HFFc6 (cell line): ENCODE results near the gene HACD2. TPM values are rescaled to one million over a fixed set of nuclear protein-coding genes. Genes with fewer than 3 reads are reported as not detected.

Source experiments
- DNase-seq: peaks from one replicate; pipeline ENCODE4 v3.0.0-alpha.2; 2018
- H3K27ac Mint-ChIP-seq: 2 replicates; pipeline ENCODE4 v1.8.0; 2020; ENCODE audit warnings: mild to moderate bottlenecking, mixed read lengths
- H3K27me3 Mint-ChIP-seq: 2 replicates; pipeline ENCODE4 v1.8.0; 2021; ENCODE audit warnings: mild to moderate bottlenecking, moderate library complexity, mixed read lengths; ENCODE audit not compliant: insufficient read depth
- H3K36me3 Mint-ChIP-seq: 2 replicates; pipeline ENCODE4 v1.8.0; 2021; ENCODE audit warnings: low read depth, mixed read lengths
- H3K4me1 Mint-ChIP-seq: 2 replicates; pipeline ENCODE4 v1.8.0; 2020; ENCODE audit warnings: low read depth, mixed read lengths
- H3K4me3 Mint-ChIP-seq: 2 replicates; pipeline ENCODE4 v1.8.0; 2020; ENCODE audit warnings: mild to moderate bottlenecking, moderate library complexity, mixed read lengths
- H3K9me3 Mint-ChIP-seq: 2 replicates; pipeline ENCODE4 v1.8.0; 2020; ENCODE audit warnings: mild to moderate bottlenecking, mixed read lengths
- CTCF ChIP-seq: fragments of 200-600 bp; sonication (generic); IDR thresholded peaks from 2 replicates; pipeline ENCODE4 v1.5.0; 2021; ENCODE audit warnings: antibody characterized with exemption, mild to moderate bottlenecking
- total RNA-seq, 6 experiments: library from RNA; stranded (reverse); fragmentation: NEBNext Ultra II Directional; extraction: Animal tissue kit (Norgen Biotek cat#: 25700); gene quantifications; 2 replicates in 1 of 6; 3 replicates in 5 of 6; pipeline ENCODE4 v1.2.3, GENCODE V29; 2021

Gene HACD2
- total RNA-seq, 6 experiments from 2014 or later = 56.6 to 85.7 (median 75.7) TPM

GRCh38 chr3:123520656-123521055 lies 64.2 kb downstream of the HACD2 start:
- H3K9me3 Mint-ChIP-seq = no peaks in the 10 kb centered on the region
- peaks cover 3% of the 10 kb centered on the region; the same call in 1 of the 2 replicates for H3K27me3 Mint-ChIP-seq
- no peak overlapping the region for H3K4me3 Mint-ChIP-seq
- no peak for DNase-seq
- H3K36me3 Mint-ChIP-seq = peaks cover 17% of the 10 kb centered on the region; the same call in 1 of the 2 replicates
- peak overlapping the region; percentile 4 for H3K27ac Mint-ChIP-seq
- no peak for TF ChIP-seq CTCF
- H3K4me1 Mint-ChIP-seq = peaks cover 34% of the 10 kb centered on the region

GRCh38 chr3:123518892-123519485 lies 65.9 kb downstream of the HACD2 start:
- Mint-ChIP-seq H3K4me3 (no peak overlapping the region), H3K36me3 (peaks cover 11% of the 10 kb centered on the region; the same call in 1 of the 2 replicates), H3K9me3 (no peaks in the 10 kb centered on the region), H3K4me1 (peaks cover 33% of the 10 kb centered on the region), H3K27me3 (peaks cover 2% of the 10 kb centered on the region; the same call in 1 of the 2 replicates), H3K27ac (no peak overlapping the region)
- no peak for DNase-seq
- no peak for TF ChIP-seq CTCF

GRCh38 chr3:123511726-123512125 lies 73.1 kb downstream of the HACD2 start:
- no peaks in the 10 kb centered on the region for H3K9me3 Mint-ChIP-seq
- no peak for DNase-seq
- peaks cover 14% of the 10 kb centered on the region for H3K4me1 Mint-ChIP-seq
- no peak overlapping the region for H3K4me3 Mint-ChIP-seq
- H3K36me3 Mint-ChIP-seq = peaks cover 14% of the 10 kb centered on the region
- no peak overlapping the region for H3K27ac Mint-ChIP-seq
- H3K27me3 Mint-ChIP-seq = no peaks in the 10 kb centered on the region; the same call in 1 of the 2 replicates
- no peak for TF ChIP-seq CTCF

- peaks cover 14% of the 10 kb centered on the region for H3K36me3 Mint-ChIP-seq
Measured at GRCh38 chr3:123511084-123511483, 73.8 kb downstream of the HACD2 start.

GRCh38 chr3:123508178-123508577 lies 76.7 kb downstream of the HACD2 start:
- Mint-ChIP-seq H3K27ac (no peak overlapping the region), H3K4me1 (peaks cover 14% of the 10 kb centered on the region), H3K36me3 (peaks cover 14% of the 10 kb centered on the region), H3K9me3 (no peaks in the 10 kb centered on the region), H3K27me3 (no peaks in the 10 kb centered on the region; the same call in 1 of the 2 replicates), H3K4me3 (no peak overlapping the region)
- TF ChIP-seq CTCF = no peak
- no peak for DNase-seq

More at GRCh38 chr3:123511084-123511483, 73.8 kb downstream of the HACD2 start:
- no peak for TF ChIP-seq CTCF
- H3K4me3 Mint-ChIP-seq = no peak overlapping the region
- DNase-seq = no peak
- peaks cover 14% of the 10 kb centered on the region for H3K4me1 Mint-ChIP-seq
- H3K9me3 Mint-ChIP-seq = no peaks in the 10 kb centered on the region
- no peak overlapping the region for H3K27ac Mint-ChIP-seq
- no peaks in the 10 kb centered on the region; the same call in 1 of the 2 replicates for H3K27me3 Mint-ChIP-seq
